Pulmonary artery endothelial cell (primary cell): ENCODE measurements around the gene NADK2. TPM values are rescaled to one million over a fixed set of nuclear protein-coding genes. Genes with fewer than 3 reads are reported as not detected.

ENCODE experiments used
- DNase-seq: peaks from one replicate; pipeline ENCODE4 v3.0.0-alpha.2; 2011; ENCODE audit warnings: low read depth, low spot score
- total RNA-seq: library from RNA; depleted of rRNA; stranded (reverse); fragments of >200 nt; gene quantifications from 2 replicates; pipeline ENCODE4 v1.2.3, GENCODE V29; 2014

Gene NADK2
- total RNA-seq, 1 donor from 2014 or later, result 16.2 TPM

- no peak for DNase-seq
These were observed 4.5 kb upstream of the NADK2 start for GRCh38 chr5:36246036-36246800.

- no peak for DNase-seq
These were observed 2.4 kb upstream of the NADK2 start for GRCh38 chr5:36244076-36244475.

GRCh38 chr5:36243653-36244052 lies 1.9 kb upstream of the NADK2 start:
- DNase-seq, result no peak

GRCh38 chr5:36242534-36243485 lies 1.1 kb upstream of the NADK2 start:
- no peak for DNase-seq

GRCh38 chr5:36240779-36241630 lies 720 bp downstream of the NADK2 start:
- no peak for DNase-seq

- no peak for DNase-seq
These were observed 2.1 kb downstream of the NADK2 start for GRCh38 chr5:36239370-36240293.

- no peak for DNase-seq
These were observed 3.0 kb downstream of the NADK2 start for GRCh38 chr5:36238502-36239295.

GRCh38 chr5:36237751-36238150 lies 4.0 kb downstream of the NADK2 start:
- no peak for DNase-seq

GRCh38 chr5:36236801-36237200 lies 4.9 kb downstream of the NADK2 start:
- DNase-seq, result no peak

GRCh38 chr5:36232533-36232932 lies 9.2 kb downstream of the NADK2 start:
- no peak for DNase-seq

- DNase-seq, result no peak
These were observed 11.5 kb downstream of the NADK2 start for GRCh38 chr5:36230151-36230790.

- no peak for DNase-seq
These were observed 13.2 kb downstream of the NADK2 start for GRCh38 chr5:36228505-36228904.

GRCh38 chr5:36227046-36227445 lies 14.7 kb downstream of the NADK2 start:
- no peak for DNase-seq

- no peak for DNase-seq
These were observed 19.1 kb downstream of the NADK2 start for GRCh38 chr5:36222620-36223019.

- DNase-seq, result no peak
These were observed 23.7 kb downstream of the NADK2 start for GRCh38 chr5:36217988-36218387.

- DNase-seq, result no peak
These were observed 24.2 kb downstream of the NADK2 start for GRCh38 chr5:36217567-36217966.

GRCh38 chr5:36215910-36216309 lies 25.8 kb downstream of the NADK2 start:
- no peak for DNase-seq

- DNase-seq, result no peak
These were observed 27.3 kb downstream of the NADK2 start for GRCh38 chr5:36214436-36214835.

GRCh38 chr5:36209664-36210063 lies 32.1 kb downstream of the NADK2 start:
- no peak for DNase-seq
